Stimulated activated CD8-positive, alpha-beta memory T cell treated with anti-CD3 and anti-CD28 coated beads, Interleukin-4, amount 100 ng/mL, for 4 hours (primary cell): Measurements from ENCODE around the gene TMEM184C.

Experiments
- DNase-seq, 2 donors: peaks; one replicate each; pipeline ENCODE4 v3.0.0-alpha.2; 2020; ENCODE audit warnings: low read depth in 2 of 2, low spot score in 1 of 2

Gene TMEM184C

GRCh38 chr4:147648656-147649055 lies 31.5 kb downstream of the TMEM184C start:
- DNase-seq: no peak

GRCh38 chr4:147651563-147651962 lies 34.4 kb downstream of the TMEM184C start:
- no peak for DNase-seq

GRCh38 chr4:147655639-147656038 lies 38.4 kb downstream of the TMEM184C start:
- DNase-seq: no peak

- no peak for DNase-seq
These were observed 41.3 kb downstream of the TMEM184C start for GRCh38 chr4:147658501-147658900.

GRCh38 chr4:147674073-147674472 lies 56.9 kb downstream of the TMEM184C start:
- DNase-seq: no peak

GRCh38 chr4:147674496-147674895 lies 57.3 kb downstream of the TMEM184C start:
- no peak for DNase-seq

GRCh38 chr4:147678106-147678505 lies 60.9 kb downstream of the TMEM184C start:
- DNase-seq: no peak

- DNase-seq: no peak
These were observed 61.8 kb downstream of the TMEM184C start for GRCh38 chr4:147678796-147679549.

- DNase-seq: no peak
These were observed 65.6 kb downstream of the TMEM184C start for GRCh38 chr4:147682755-147683154.

- no peak for DNase-seq
These were observed 66.0 kb downstream of the TMEM184C start for GRCh38 chr4:147683188-147683591.

GRCh38 chr4:147683717-147684700 lies 66.8 kb downstream of the TMEM184C start, which contains the start of gene PRMT9:
PRMT9 (minus strand) TSS chr4:147684163; CDS start chr4:147683987, 176 bp downstream.
- peak; percentile 74 to 76 for DNase-seq

- no peak for DNase-seq
These were observed 71.9 kb downstream of the TMEM184C start for GRCh38 chr4:147689067-147689466.

- no peak for DNase-seq
These were observed 74.6 kb downstream of the TMEM184C start for GRCh38 chr4:147691820-147692219.

GRCh38 chr4:147693218-147693617 lies 76.0 kb downstream of the TMEM184C start:
- no peak for DNase-seq

- DNase-seq: no peak
These were observed 79.7 kb downstream of the TMEM184C start for GRCh38 chr4:147696866-147697265.

- DNase-seq: no peak
These were observed 87.6 kb downstream of the TMEM184C start for GRCh38 chr4:147704846-147705245.

GRCh38 chr4:147707892-147708672 lies 90.9 kb downstream of the TMEM184C start:
- peak; percentile 27 to 33 for DNase-seq

GRCh38 chr4:147709999-147710398 lies 92.8 kb downstream of the TMEM184C start:
- no peak for DNase-seq

GRCh38 chr4:147714575-147715401 lies 97.6 kb downstream of the TMEM184C start:
- DNase-seq: no peak

- DNase-seq: no peak
These were observed 100.7 kb downstream of the TMEM184C start for GRCh38 chr4:147717878-147718277.
